Measurements from ENCODE around the gene BTF3. TPM values are rescaled to one million over a fixed set of nuclear protein-coding genes. Genes with fewer than 3 reads are reported as not detected.

Gene BTF3
- total and polyA plus RNA-seq, 9 of the 15 experiments (the other 6 are each of a cell fraction or from before 2014, with no cell fraction given), result 534 to 1,637 (median 848) TPM

DNA sequence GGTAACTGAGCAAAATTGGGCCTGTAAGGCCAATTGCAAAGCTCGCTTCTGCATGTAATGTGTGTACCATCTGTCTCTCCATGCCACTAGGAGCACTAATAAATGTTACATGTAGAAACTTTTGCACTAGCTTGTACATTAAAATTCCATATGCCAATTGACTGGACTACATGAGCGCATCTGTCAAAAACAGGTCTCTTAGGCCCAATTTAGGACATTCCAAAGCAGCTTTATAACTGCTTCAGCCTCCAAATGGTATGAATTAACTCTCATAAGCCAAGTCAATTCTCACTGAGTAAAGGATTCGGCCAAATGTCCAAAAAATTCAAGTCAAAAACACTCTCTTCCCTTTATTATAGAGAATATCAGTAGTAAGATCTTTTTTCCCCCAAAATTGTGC is 26.1 kb upstream of the BTF3 start:
- no TSS peak for BruUV-seq (replicated peaks)
- 17% methylated on average over 3 of the region's 3 CpGs for WGBS (ENCODE audit: insufficient coverage, low coverage, missing lambda C conversion rate)
- Histone ChIP-seq H3K9ac (ENCODE audit: insufficient read depth in 1 of 2, low read depth in 2 of 2, low read length in 2 of 2) (no peak overlapping the region), H3K27ac (ENCODE audit: extremely low read depth, low read depth, low read length) (no peak overlapping the region), H3K4me1 (replicated peaks in 1 of 2; ENCODE audit: control insufficient read depth in 2 of 2, insufficient read depth in 2 of 2, low read length in 2 of 2) (no peaks in the 10 kb centered on the region), H3K36me3 (ENCODE audit: control insufficient read depth, insufficient read depth, low read length) (no peaks in the 10 kb centered on the region), H3K4me2 (ENCODE audit: insufficient read depth, low read length) (no peak overlapping the region), H3K27me3 (ENCODE audit: control insufficient read depth in 2 of 2, insufficient read depth in 2 of 2, low read length in 2 of 2) (0 out of 5 replicates have a peak, but pooled peaks cover 0 to 2% of the 10 kb centered on the region in 2 experiments), H4K20me1 (replicated peaks; ENCODE audit: control insufficient read depth, insufficient read depth, low read length) (no peaks in the 10 kb centered on the region), H3K9me1 (ENCODE audit: control insufficient read depth, insufficient read depth, low read length) (no peaks in the 10 kb centered on the region), H3K4me3 (no peak overlapping the region), H3K9me3 (replicated peaks; ENCODE audit: control insufficient read depth, insufficient read depth, low read depth, low read length) (no peaks in the 10 kb centered on the region), H2AFZ (ENCODE audit: low read depth, low read length) (no peak overlapping the region), H3K79me2 (ENCODE audit: control insufficient read depth, insufficient read depth, low read length) (no peaks in the 10 kb centered on the region)
- DNase-seq (ENCODE audit: extremely low read depth in 1 of 4, low spot score in 3 of 4) (no peak), ATAC-seq (no peak), FAIRE-seq (no peak)
- in situ Hi-C loops (cut with MboI), result no loop called here
- POLR2A ChIA-PET, result interaction anchor here (1.2 to 1.7 kb wide), 2 partner anchors 11 to 15 kb away, joined by 4 to 5 read pairs; no protein-coding TSS in a partner anchor
- CTCF ChIA-PET (ENCODE audit: low intra/inter-chr PET ratio), result no interaction called here
- intact Hi-C loops (cut with micrococcal nuclease), result no loop called here
- TF ChIP-seq HNRNPUL1 (IDR thresholded peaks at IDR 0.05; ENCODE audit: low read length) (no peak), BACH1 (tag; IDR thresholded peaks at IDR 0.05) (no peak), ZC3H4 (CRISPR knock-in tag; IDR thresholded peaks at IDR 0.05; ENCODE audit: borderline replicate concordance) (no peak), NEUROD1 (IDR thresholded peaks at IDR 0.05; ENCODE audit: borderline replicate concordance, low read depth, low read length, partially characterized antibody) (no peak), ETV6 (IDR thresholded peaks at IDR 0.05; ENCODE audit: borderline replicate concordance in 1 of 2, low read depth in 2 of 2, low read length in 1 of 2) (no peak), ETV6 (CRISPR knock-in tag; IDR thresholded peaks at IDR 0.05; ENCODE audit: borderline replicate concordance) (no peak), CBX1 (IDR thresholded peaks at IDR 0.05; ENCODE audit: low read depth) (no peak), HLTF (IDR thresholded peaks at IDR 0.05) (no peak), MED1 (CRISPR knock-in tag; IDR thresholded peaks at IDR 0.05; ENCODE audit: borderline replicate concordance) (no peak), C11orf30 (IDR thresholded peaks at IDR 0.05; ENCODE audit: low read depth) (no peak), POLR2A (conservative IDR thresholded peaks at IDR 0.05) (no peak), KDM4B (IDR thresholded peaks at IDR 0.05; ENCODE audit: borderline replicate concordance in 2 of 2, low read depth in 1 of 2) (no peak), RFX7 (CRISPR knock-in tag; IDR thresholded peaks at IDR 0.05) (no peak), NR2F6 (CRISPR knock-in tag; IDR thresholded peaks at IDR 0.05) (no peak), KDM5B (IDR thresholded peaks at IDR 0.05; ENCODE audit: insufficient replicate concordance, low read depth, low read length) (no peak)
- TF ChIP-seq, protein P1, sequence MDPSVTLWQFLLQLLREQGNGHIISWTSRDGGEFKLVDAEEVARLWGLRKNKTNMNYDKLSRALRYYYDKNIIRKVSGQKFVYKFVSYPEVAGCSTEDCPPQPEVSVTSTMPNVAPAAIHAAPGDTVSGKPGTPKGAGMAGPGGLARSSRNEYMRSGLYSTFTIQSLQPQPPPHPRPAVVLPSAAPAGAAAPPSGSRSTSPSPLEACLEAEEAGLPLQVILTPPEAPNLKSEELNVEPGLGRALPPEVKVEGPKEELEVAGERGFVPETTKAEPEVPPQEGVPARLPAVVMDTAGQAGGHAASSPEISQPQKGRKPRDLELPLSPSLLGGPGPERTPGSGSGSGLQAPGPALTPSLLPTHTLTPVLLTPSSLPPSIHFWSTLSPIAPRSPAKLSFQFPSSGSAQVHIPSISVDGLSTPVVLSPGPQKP (CRISPR knock-in tag; IDR thresholded peaks at IDR 0.05), result no peak
- TF ChIP-seq, protein P2, sequence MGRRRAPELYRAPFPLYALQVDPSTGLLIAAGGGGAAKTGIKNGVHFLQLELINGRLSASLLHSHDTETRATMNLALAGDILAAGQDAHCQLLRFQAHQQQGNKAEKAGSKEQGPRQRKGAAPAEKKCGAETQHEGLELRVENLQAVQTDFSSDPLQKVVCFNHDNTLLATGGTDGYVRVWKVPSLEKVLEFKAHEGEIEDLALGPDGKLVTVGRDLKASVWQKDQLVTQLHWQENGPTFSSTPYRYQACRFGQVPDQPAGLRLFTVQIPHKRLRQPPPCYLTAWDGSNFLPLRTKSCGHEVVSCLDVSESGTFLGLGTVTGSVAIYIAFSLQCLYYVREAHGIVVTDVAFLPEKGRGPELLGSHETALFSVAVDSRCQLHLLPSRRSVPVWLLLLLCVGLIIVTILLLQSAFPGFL (CRISPR knock-in tag; IDR thresholded peaks at IDR 0.05), result no peak
- TF ChIP-seq, protein P3, sequence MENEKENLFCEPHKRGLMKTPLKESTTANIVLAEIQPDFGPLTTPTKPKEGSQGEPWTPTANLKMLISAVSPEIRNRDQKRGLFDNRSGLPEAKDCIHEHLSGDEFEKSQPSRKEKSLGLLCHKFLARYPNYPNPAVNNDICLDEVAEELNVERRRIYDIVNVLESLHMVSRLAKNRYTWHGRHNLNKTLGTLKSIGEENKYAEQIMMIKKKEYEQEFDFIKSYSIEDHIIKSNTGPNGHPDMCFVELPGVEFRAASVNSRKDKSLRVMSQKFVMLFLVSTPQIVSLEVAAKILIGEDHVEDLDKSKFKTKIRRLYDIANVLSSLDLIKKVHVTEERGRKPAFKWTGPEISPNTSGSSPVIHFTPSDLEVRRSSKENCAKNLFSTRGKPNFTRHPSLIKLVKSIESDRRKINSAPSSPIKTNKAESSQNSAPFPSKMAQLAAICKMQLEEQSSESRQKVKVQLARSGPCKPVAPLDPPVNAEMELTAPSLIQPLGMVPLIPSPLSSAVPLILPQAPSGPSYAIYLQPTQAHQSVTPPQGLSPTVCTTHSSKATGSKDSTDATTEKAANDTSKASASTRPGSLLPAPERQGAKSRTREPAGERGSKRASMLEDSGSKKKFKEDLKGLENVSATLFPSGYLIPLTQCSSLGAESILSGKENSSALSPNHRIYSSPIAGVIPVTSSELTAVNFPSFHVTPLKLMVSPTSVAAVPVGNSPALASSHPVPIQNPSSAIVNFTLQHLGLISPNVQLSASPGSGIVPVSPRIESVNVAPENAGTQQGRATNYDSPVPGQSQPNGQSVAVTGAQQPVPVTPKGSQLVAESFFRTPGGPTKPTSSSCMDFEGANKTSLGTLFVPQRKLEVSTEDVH (IDR thresholded peaks at IDR 0.05; ENCODE audit: low read depth, partially characterized antibody), result no peak
- TF ChIP-seq, protein P4, sequence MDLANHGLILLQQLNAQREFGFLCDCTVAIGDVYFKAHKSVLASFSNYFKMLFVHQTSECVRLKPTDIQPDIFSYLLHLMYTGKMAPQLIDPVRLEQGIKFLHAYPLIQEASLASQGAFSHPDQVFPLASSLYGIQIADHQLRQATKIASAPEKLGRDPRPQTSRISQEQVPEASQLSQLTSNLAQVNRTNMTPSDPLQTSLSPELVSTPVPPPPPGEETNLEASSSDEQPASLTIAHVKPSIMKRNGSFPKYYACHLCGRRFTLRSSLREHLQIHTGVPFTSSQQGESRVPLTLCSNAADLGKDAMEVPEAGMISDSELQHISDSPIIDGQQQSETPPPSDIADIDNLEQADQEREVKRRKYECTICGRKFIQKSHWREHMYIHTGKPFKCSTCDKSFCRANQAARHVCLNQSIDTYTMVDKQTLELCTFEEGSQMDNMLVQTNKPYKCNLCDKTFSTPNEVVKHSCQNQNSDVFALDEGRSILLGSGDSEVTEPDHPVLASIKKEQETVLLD (IDR thresholded peaks at IDR 0.05), result no peak
